Skeletal muscle satellite cell (primary cell): ENCODE measurements around the gene SHF.

Experiments
- H3K27me3 ChIP-seq: 2 replicates; pipeline ENCODE4 v1.7.0; 2013; ENCODE audit warnings: low read length; ENCODE audit not compliant: control insufficient read depth, insufficient read depth
- H3K36me3 ChIP-seq: 2 replicates; pipeline ENCODE4 v1.7.0; 2013; ENCODE audit warnings: mild to moderate bottlenecking, control low read depth, low read length; ENCODE audit not compliant: insufficient read depth
- H3K4me1 ChIP-seq: 2 replicates; pipeline ENCODE4 v1.7.0; 2013; ENCODE audit warnings: low read length; ENCODE audit not compliant: control insufficient read depth, insufficient read depth
- H3K4me2 ChIP-seq: 2 replicates; pipeline ENCODE4 v1.7.0; 2013; ENCODE audit warnings: mild to moderate bottlenecking, low read length
- H3K4me3 ChIP-seq: 2 replicates; pipeline ENCODE4 v1.7.0; 2013; ENCODE audit warnings: low read length
- H3K9ac ChIP-seq: 2 replicates; pipeline ENCODE4 v1.7.0; 2013; ENCODE audit warnings: mild to moderate bottlenecking, low read depth, low read length, moderate library complexity
- H3K9me3 ChIP-seq: replicated peaks from 2 replicates; pipeline ENCODE4 v1.7.0; 2013; ENCODE audit warnings: mild to moderate bottlenecking, control low read depth, low read length

The SHF gene

GRCh38 chr15:45179221-45179985 lies 8.4 kb downstream of the SHF start:
- H3K36me3 ChIP-seq = no peaks in the 10 kb centered on the region
- H3K4me3 ChIP-seq = no peak overlapping the region

GRCh38 chr15:45177285-45177684 lies 10.5 kb downstream of the SHF start:
- no peak overlapping the region for H3K4me3 ChIP-seq
- H3K9me3 ChIP-seq = no peaks in the 10 kb centered on the region
- H3K4me2 ChIP-seq = no peak overlapping the region
- no peaks in the 10 kb centered on the region for H3K27me3 ChIP-seq
- no peaks in the 10 kb centered on the region for H3K36me3 ChIP-seq
- H3K4me1 ChIP-seq = peaks cover 9% of the 10 kb centered on the region
- H3K9ac ChIP-seq = no peak overlapping the region

More at GRCh38 chr15:45179221-45179985, 8.4 kb downstream of the SHF start:
- H3K27me3 ChIP-seq = no peaks in the 10 kb centered on the region
- H3K9ac ChIP-seq = no peak overlapping the region
- peaks cover 14% of the 10 kb centered on the region for H3K4me1 ChIP-seq
- H3K9me3 ChIP-seq = no peaks in the 10 kb centered on the region
- H3K4me2 ChIP-seq = no peak overlapping the region

- H3K9me3 ChIP-seq = no peaks in the 10 kb centered on the region
- no peaks in the 10 kb centered on the region for H3K4me1 ChIP-seq
- no peak overlapping the region for H3K4me3 ChIP-seq
- H3K9ac ChIP-seq = no peak overlapping the region
- no peak overlapping the region for H3K4me2 ChIP-seq
- no peaks in the 10 kb centered on the region for H3K36me3 ChIP-seq
- H3K27me3 ChIP-seq = no peaks in the 10 kb centered on the region
Observed at GRCh38 chr15:45174577-45174976, 13.2 kb downstream of the SHF start.

- no peaks in the 10 kb centered on the region for H3K36me3 ChIP-seq
Observed at GRCh38 chr15:45174069-45174468, 13.7 kb downstream of the SHF start.

GRCh38 chr15:45171912-45172311 lies 15.9 kb downstream of the SHF start:
- Histone ChIP-seq H3K9me3 (no peaks in the 10 kb centered on the region), H3K27me3 (no peaks in the 10 kb centered on the region), H3K4me1 (peaks cover 3% of the 10 kb centered on the region), H3K4me3 (no peak overlapping the region), H3K9ac (no peak overlapping the region), H3K4me2 (no peak overlapping the region), H3K36me3 (no peaks in the 10 kb centered on the region)

More at GRCh38 chr15:45174069-45174468, 13.7 kb downstream of the SHF start:
- Histone ChIP-seq H3K4me1 (no peaks in the 10 kb centered on the region), H3K9ac (no peak overlapping the region), H3K4me2 (no peak overlapping the region), H3K9me3 (no peaks in the 10 kb centered on the region), H3K27me3 (no peaks in the 10 kb centered on the region), H3K4me3 (no peak overlapping the region)

GRCh38 chr15:45169608-45170480 lies 17.9 kb downstream of the SHF start:
- no peak overlapping the region for H3K4me3 ChIP-seq
- H3K36me3 ChIP-seq = no peaks in the 10 kb centered on the region
- no peaks in the 10 kb centered on the region for H3K27me3 ChIP-seq
- no peak overlapping the region for H3K4me2 ChIP-seq
- H3K9ac ChIP-seq = no peak overlapping the region
- peaks cover 9% of the 10 kb centered on the region for H3K4me1 ChIP-seq
- no peaks in the 10 kb centered on the region for H3K9me3 ChIP-seq

GRCh38 chr15:45168751-45169551 lies 18.8 kb downstream of the SHF start:
- H3K4me2 ChIP-seq = no peak overlapping the region
- peaks cover 9% of the 10 kb centered on the region for H3K4me1 ChIP-seq
- H3K9me3 ChIP-seq = no peaks in the 10 kb centered on the region
- H3K4me3 ChIP-seq = no peak overlapping the region
- H3K9ac ChIP-seq = no peak overlapping the region
- no peaks in the 10 kb centered on the region for H3K36me3 ChIP-seq
- no peaks in the 10 kb centered on the region for H3K27me3 ChIP-seq

- Histone ChIP-seq H3K4me2 (no peak overlapping the region), H3K9ac (no peak overlapping the region), H3K4me1 (peaks cover 12% of the 10 kb centered on the region), H3K36me3 (no peaks in the 10 kb centered on the region), H3K27me3 (no peaks in the 10 kb centered on the region), H3K4me3 (no peak overlapping the region), H3K9me3 (no peaks in the 10 kb centered on the region)
Observed at GRCh38 chr15:45168286-45168685, 19.5 kb downstream of the SHF start.

GRCh38 chr15:45167631-45168205 lies 20.0 kb downstream of the SHF start:
- peak overlapping the region; percentile 93 for H3K4me2 ChIP-seq
- peak overlapping the region; percentile 78 for H3K4me3 ChIP-seq
- no peaks in the 10 kb centered on the region for H3K36me3 ChIP-seq
- H3K9me3 ChIP-seq = no peaks in the 10 kb centered on the region
- H3K9ac ChIP-seq = peak overlapping the region; percentile 98
- H3K4me1 ChIP-seq = peaks cover 17% of the 10 kb centered on the region
- no peaks in the 10 kb centered on the region for H3K27me3 ChIP-seq

- Histone ChIP-seq H3K9ac (peak overlapping the region; percentile 98), H3K4me3 (peak overlapping the region; percentile 78), H3K36me3 (no peaks in the 10 kb centered on the region), H3K4me2 (peak overlapping the region; percentile 93), H3K9me3 (no peaks in the 10 kb centered on the region), H3K4me1 (peaks cover 23% of the 10 kb centered on the region), H3K27me3 (no peaks in the 10 kb centered on the region)
Observed at GRCh38 chr15:45166834-45167630, 20.7 kb downstream of the SHF start.
